Esophagus muscularis mucosa (tissue), 3 donors: ENCODE measurements around the gene ADAMTSL5.

Experiments used
- CTCF ChIP-seq, 3 experiments: fragments of 200-600 bp in 2 of 3; fragments of 450-650 bp in 1 of 3; sonication (generic) in 2 of 3; IDR thresholded peaks; one replicate each; pipeline ENCODE4 v1.5.1; 2017 to 2019; ENCODE audit warnings: antibody characterized with exemption in 3 of 3, mild to moderate bottlenecking in 2 of 3, moderate library complexity in 1 of 3
- POLR2A ChIP-seq: fragments of 450-650 bp; IDR thresholded peaks from one replicate; pipeline ENCODE4 v1.6.1; 2017; ENCODE audit warnings: antibody characterized with exemption, moderate library complexity, mild to moderate bottlenecking, low read depth

- TF ChIP-seq CTCF (IDR thresholded peaks at IDR 0.05) (no peak), POLR2A (no peak)
Measured at GRCh38 chr19:1472231-1473084, 40.4 kb downstream of the ADAMTSL5 start.
